Keratinocyte (primary cell): Measurements from ENCODE around the gene PPOX.

Source experiments
- EZH2 ChIP-seq: IDR thresholded peaks from one replicate; pipeline ENCODE4 v1.6.1; 2012; ENCODE audit warnings: inconsistent platforms, mild to moderate bottlenecking, low read length, moderate library complexity
- TF ChIP-seq, protein P1 (sequence below), 3 experiments: IDR thresholded peaks in 1 of 3; conservative IDR thresholded peaks in 1 of 3; optimal IDR thresholded peaks in 1 of 3; 2 replicates in 2 of 3; 3 replicates in 1 of 3; pipeline versions ENCODE3 to v1.5.1; 2011; ENCODE audit warnings: low read length in 3 of 3, mild to moderate bottlenecking in 3 of 3, moderate library complexity in 2 of 3, control low read depth in 1 of 3, inconsistent platforms in 1 of 3; ENCODE audit not compliant: insufficient read depth in 2 of 3; ENCODE audit errors: extremely low read depth in 1 of 3

- TF ChIP-seq, protein P1, sequence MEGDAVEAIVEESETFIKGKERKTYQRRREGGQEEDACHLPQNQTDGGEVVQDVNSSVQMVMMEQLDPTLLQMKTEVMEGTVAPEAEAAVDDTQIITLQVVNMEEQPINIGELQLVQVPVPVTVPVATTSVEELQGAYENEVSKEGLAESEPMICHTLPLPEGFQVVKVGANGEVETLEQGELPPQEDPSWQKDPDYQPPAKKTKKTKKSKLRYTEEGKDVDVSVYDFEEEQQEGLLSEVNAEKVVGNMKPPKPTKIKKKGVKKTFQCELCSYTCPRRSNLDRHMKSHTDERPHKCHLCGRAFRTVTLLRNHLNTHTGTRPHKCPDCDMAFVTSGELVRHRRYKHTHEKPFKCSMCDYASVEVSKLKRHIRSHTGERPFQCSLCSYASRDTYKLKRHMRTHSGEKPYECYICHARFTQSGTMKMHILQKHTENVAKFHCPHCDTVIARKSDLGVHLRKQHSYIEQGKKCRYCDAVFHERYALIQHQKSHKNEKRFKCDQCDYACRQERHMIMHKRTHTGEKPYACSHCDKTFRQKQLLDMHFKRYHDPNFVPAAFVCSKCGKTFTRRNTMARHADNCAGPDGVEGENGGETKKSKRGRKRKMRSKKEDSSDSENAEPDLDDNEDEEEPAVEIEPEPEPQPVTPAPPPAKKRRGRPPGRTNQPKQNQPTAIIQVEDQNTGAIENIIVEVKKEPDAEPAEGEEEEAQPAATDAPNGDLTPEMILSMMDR (optimal IDR thresholded peaks at IDR 0.05 in 1 of 3, IDR thresholded peaks at IDR 0.05 in 1 of 3, conservative IDR thresholded peaks at IDR 0.05 in 1 of 3; ENCODE audit: extremely low read depth in 1 of 3, insufficient read depth in 2 of 3, low read length in 3 of 3): no peak
- TF ChIP-seq EZH2: no peak
Measured at GRCh38 chr1:161121042-161121650, 45.1 kb upstream of the PPOX start.
